G401.6 (cell line): ENCODE results near the gene ZFP69.

ENCODE experiments used
- FAIRE-seq: peaks from 2 replicates; lab custom pipeline; 2012; peaks lifted over from hg19 to GRCh38; lab: Jason Lieb, UNC

ZFP69 gene

GRCh38 chr1:40508375-40509341, 31.6 kb downstream of the ZFP69 start, which contains the start of gene EXO5:
Gene EXO5, plus strand, starts transcription at chr1:40508767. Its CDS starts 5,778 bp downstream, at chr1:40514545.
- no peak for FAIRE-seq

GRCh38 chr1:40519517-40519916, 42.4 kb downstream of the ZFP69 start:
- FAIRE-seq, result no peak

- FAIRE-seq, result no peak
Measured at GRCh38 chr1:40530735-40531380, 53.8 kb downstream of the ZFP69 start.

GRCh38 chr1:40531381-40532061, 54.4 kb downstream of the ZFP69 start, which contains the start of gene ZNF684:
Gene ZNF684, plus strand, starts transcription at chr1:40531637. Its CDS starts 1,530 bp downstream, at chr1:40533167.
- peak; percentile 97 for FAIRE-seq

- no peak for FAIRE-seq
Measured at GRCh38 chr1:40532062-40532389, 54.9 kb downstream of the ZFP69 start.

GRCh38 chr1:40532844-40533424, 55.8 kb downstream of the ZFP69 start:
- FAIRE-seq, result peak; percentile 49

- no peak for FAIRE-seq
Measured at GRCh38 chr1:40534589-40534988, 57.5 kb downstream of the ZFP69 start.

GRCh38 chr1:40535732-40536131, 58.6 kb downstream of the ZFP69 start:
- no peak for FAIRE-seq

GRCh38 chr1:40539338-40539737, 62.2 kb downstream of the ZFP69 start:
- FAIRE-seq, result no peak
